Measurements from ENCODE around the gene AIF1L.

GRCh38 chr9:131062969-131063368, 33.4 kb upstream of the AIF1L start:
- TF ChIP-seq CTCF (conservative IDR thresholded peaks at IDR 0.05; ENCODE audit: low read depth, low read length) (no peak), RCOR1 (IDR thresholded peaks at IDR 0.05; ENCODE audit: insufficient replicate concordance, low read length) (no peak), RAD21 (IDR thresholded peaks at IDR 0.05; ENCODE audit: low read length) (no peak), RFX5 (IDR thresholded peaks at IDR 0.05; ENCODE audit: low read depth, low read length) (no peak), POLR2A (IDR thresholded peaks at IDR 0.05; ENCODE audit: low read depth, low read length) (no peak), ELK1 (IDR thresholded peaks at IDR 0.05; ENCODE audit: borderline replicate concordance, low read depth, low read length) (no peak), CEBPB (IDR thresholded peaks at IDR 0.05; ENCODE audit: low read depth, low read length) (no peak), MAFK (IDR thresholded peaks at IDR 0.05; ENCODE audit: low read depth, low read length) (no peak), USF2 (IDR thresholded peaks at IDR 0.05; ENCODE audit: low read depth, low read length) (no peak), SMC3 (IDR thresholded peaks at IDR 0.05; ENCODE audit: low read depth, low read length) (no peak), MXI1 (IDR thresholded peaks at IDR 0.05; ENCODE audit: borderline replicate concordance, low read depth, low read length) (no peak), BHLHE40 (IDR thresholded peaks at IDR 0.05; ENCODE audit: low read depth, low read length) (no peak), FOS (IDR thresholded peaks at IDR 0.05; ENCODE audit: low read depth, low read length) (no peak), NFE2L2 (IDR thresholded peaks at IDR 0.05; ENCODE audit: low read depth, low read length) (no peak)

All from IMR-90 (cell line).